ENCODE data around the gene PLSCR2.
"Not testable (repeated sequence)": the region's sequence is repeated elsewhere in the genome, so short reads cannot be mapped to it uniquely, and the experiment has no call there.

PLSCR2 gene

GRCh38 chr3:146421819-146422759, 47.3 kb downstream of the PLSCR2 start:
- H3K36me3 Mint-ChIP-seq: no peaks in the 10 kb centered on the region
- H3K4me1 Mint-ChIP-seq: no peaks in the 10 kb centered on the region
- CTCF ChIA-PET: no interaction called here
- no peak overlapping the region for H3K4me3 Mint-ChIP-seq
- DNase-seq: no peak
- no peak overlapping the region for H3K27ac Mint-ChIP-seq
- H3K9me3 Mint-ChIP-seq: no peaks in the 10 kb centered on the region
- no peaks in the 10 kb centered on the region for H3K27me3 Mint-ChIP-seq

GRCh38 chr3:146416366-146416765, 53.0 kb downstream of the PLSCR2 start:
- Mint-ChIP-seq H3K4me3 (no peak overlapping the region), H3K36me3 (no peaks in the 10 kb centered on the region), H3K27ac (no peak overlapping the region), H3K4me1 (no peaks in the 10 kb centered on the region), H3K9me3 (peaks cover 11% of the 10 kb centered on the region), H3K27me3 (no peaks in the 10 kb centered on the region)
- CTCF ChIA-PET: no interaction called here
- DNase-seq: no peak

GRCh38 chr3:146414010-146414409, 55.4 kb downstream of the PLSCR2 start:
- Mint-ChIP-seq H3K27me3 (no peaks in the 10 kb centered on the region), H3K4me3 (no peak overlapping the region), H3K36me3 (no peaks in the 10 kb centered on the region), H3K27ac (no peak overlapping the region), H3K9me3 (peaks cover 12% of the 10 kb centered on the region), H3K4me1 (no peaks in the 10 kb centered on the region)
- CTCF ChIA-PET: no interaction called here
- no peak for DNase-seq

GRCh38 chr3:146412711-146413110, 56.6 kb downstream of the PLSCR2 start:
- DNase-seq, H3K4me3 Mint-ChIP-seq, H3K36me3 Mint-ChIP-seq, H3K27me3 Mint-ChIP-seq, H3K27ac Mint-ChIP-seq, H3K4me1 Mint-ChIP-seq: not testable (repeated sequence)
- CTCF ChIA-PET: interaction anchor here (0.6 kb wide), 1 partner anchor 178 kb away, joined by 3 read pairs; no protein-coding TSS in a partner anchor
- peaks cover 13% of the 10 kb centered on the region for H3K9me3 Mint-ChIP-seq

- Mint-ChIP-seq H3K27me3 (no peaks in the 10 kb centered on the region), H3K36me3 (no peaks in the 10 kb centered on the region), H3K9me3 (peaks cover 12% of the 10 kb centered on the region), H3K27ac (no peak overlapping the region), H3K4me1 (no peaks in the 10 kb centered on the region), H3K4me3 (no peak overlapping the region)
- no peak for DNase-seq
- CTCF ChIA-PET: no interaction called here
Measured at GRCh38 chr3:146407956-146408355, 61.4 kb downstream of the PLSCR2 start.

- no peaks in the 10 kb centered on the region for H3K36me3 Mint-ChIP-seq
- DNase-seq: no peak
- no peak overlapping the region for H3K27ac Mint-ChIP-seq
- H3K4me1 Mint-ChIP-seq: no peaks in the 10 kb centered on the region
- peaks cover 2% of the 10 kb centered on the region for H3K9me3 Mint-ChIP-seq
- CTCF ChIA-PET: no interaction called here
- H3K27me3 Mint-ChIP-seq: no peaks in the 10 kb centered on the region
- no peak overlapping the region for H3K4me3 Mint-ChIP-seq
Measured at GRCh38 chr3:146404436-146404835, 64.9 kb downstream of the PLSCR2 start.

- no peaks in the 10 kb centered on the region for H3K27me3 Mint-ChIP-seq
- H3K4me3 Mint-ChIP-seq: no peak overlapping the region
- no peak overlapping the region for H3K27ac Mint-ChIP-seq
- CTCF ChIA-PET: no interaction called here
- DNase-seq: no peak
- H3K4me1 Mint-ChIP-seq: no peaks in the 10 kb centered on the region
- H3K9me3 Mint-ChIP-seq: peaks cover 2% of the 10 kb centered on the region
- H3K36me3 Mint-ChIP-seq: no peaks in the 10 kb centered on the region
Measured at GRCh38 chr3:146403792-146404191, 65.6 kb downstream of the PLSCR2 start.

GRCh38 chr3:146396792-146397191, 72.6 kb downstream of the PLSCR2 start:
- DNase-seq: no peak
- Mint-ChIP-seq H3K4me3 (no peak overlapping the region), H3K4me1 (peaks cover 6% of the 10 kb centered on the region), H3K27me3 (no peaks in the 10 kb centered on the region), H3K27ac (no peak overlapping the region), H3K9me3 (no peaks in the 10 kb centered on the region), H3K36me3 (no peaks in the 10 kb centered on the region)
- CTCF ChIA-PET: interaction anchor here (0.9 kb wide), 1 partner anchor 207 kb away, joined by 3 read pairs; no protein-coding TSS in a partner anchor

GRCh38 chr3:146395164-146395563, 74.2 kb downstream of the PLSCR2 start:
- Mint-ChIP-seq H3K36me3 (no peaks in the 10 kb centered on the region), H3K4me1 (peaks cover 6% of the 10 kb centered on the region), H3K27me3 (no peaks in the 10 kb centered on the region), H3K4me3 (no peak overlapping the region), H3K9me3 (no peaks in the 10 kb centered on the region), H3K27ac (no peak overlapping the region)
- CTCF ChIA-PET: no interaction called here
- DNase-seq: no peak

GRCh38 chr3:146390957-146391356, 78.4 kb downstream of the PLSCR2 start:
- no peaks in the 10 kb centered on the region for H3K9me3 Mint-ChIP-seq
- CTCF ChIA-PET: no interaction called here
- no peaks in the 10 kb centered on the region for H3K4me1 Mint-ChIP-seq
- DNase-seq: no peak
- H3K27me3 Mint-ChIP-seq: no peaks in the 10 kb centered on the region
- H3K4me3 Mint-ChIP-seq: no peak overlapping the region
- no peaks in the 10 kb centered on the region for H3K36me3 Mint-ChIP-seq
- no peak overlapping the region for H3K27ac Mint-ChIP-seq

GRCh38 chr3:146390006-146390772, 79.2 kb downstream of the PLSCR2 start:
- no peak overlapping the region for H3K4me3 Mint-ChIP-seq
- no peak overlapping the region for H3K27ac Mint-ChIP-seq
- DNase-seq: no peak
- no peaks in the 10 kb centered on the region for H3K4me1 Mint-ChIP-seq
- CTCF ChIA-PET: no interaction called here
- no peaks in the 10 kb centered on the region for H3K9me3 Mint-ChIP-seq
- no peaks in the 10 kb centered on the region for H3K36me3 Mint-ChIP-seq
- H3K27me3 Mint-ChIP-seq: no peaks in the 10 kb centered on the region

GRCh38 chr3:146387566-146387965, 81.8 kb downstream of the PLSCR2 start:
- H3K4me1 Mint-ChIP-seq: no peaks in the 10 kb centered on the region
- no peak for DNase-seq
- no peaks in the 10 kb centered on the region for H3K9me3 Mint-ChIP-seq
- no peak overlapping the region for H3K27ac Mint-ChIP-seq
- CTCF ChIA-PET: no interaction called here
- H3K4me3 Mint-ChIP-seq: no peak overlapping the region
- no peaks in the 10 kb centered on the region for H3K36me3 Mint-ChIP-seq
- H3K27me3 Mint-ChIP-seq: no peaks in the 10 kb centered on the region

GRCh38 chr3:146386936-146387335, 82.4 kb downstream of the PLSCR2 start:
- no peak for DNase-seq
- no peak overlapping the region for H3K4me3 Mint-ChIP-seq
- CTCF ChIA-PET: no interaction called here
- H3K27me3 Mint-ChIP-seq: no peaks in the 10 kb centered on the region
- no peaks in the 10 kb centered on the region for H3K4me1 Mint-ChIP-seq
- no peaks in the 10 kb centered on the region for H3K36me3 Mint-ChIP-seq
- no peaks in the 10 kb centered on the region for H3K9me3 Mint-ChIP-seq
- H3K27ac Mint-ChIP-seq: no peak overlapping the region

- Mint-ChIP-seq H3K27ac (no peak overlapping the region), H3K9me3 (no peaks in the 10 kb centered on the region), H3K4me1 (no peaks in the 10 kb centered on the region), H3K4me3 (no peak overlapping the region), H3K27me3 (no peaks in the 10 kb centered on the region), H3K36me3 (no peaks in the 10 kb centered on the region)
- DNase-seq: no peak
- CTCF ChIA-PET: no interaction called here
Measured at GRCh38 chr3:146384786-146385185, 84.6 kb downstream of the PLSCR2 start.
